ENCODE measurements around the gene CD63.

CD63 gene

DNA sequence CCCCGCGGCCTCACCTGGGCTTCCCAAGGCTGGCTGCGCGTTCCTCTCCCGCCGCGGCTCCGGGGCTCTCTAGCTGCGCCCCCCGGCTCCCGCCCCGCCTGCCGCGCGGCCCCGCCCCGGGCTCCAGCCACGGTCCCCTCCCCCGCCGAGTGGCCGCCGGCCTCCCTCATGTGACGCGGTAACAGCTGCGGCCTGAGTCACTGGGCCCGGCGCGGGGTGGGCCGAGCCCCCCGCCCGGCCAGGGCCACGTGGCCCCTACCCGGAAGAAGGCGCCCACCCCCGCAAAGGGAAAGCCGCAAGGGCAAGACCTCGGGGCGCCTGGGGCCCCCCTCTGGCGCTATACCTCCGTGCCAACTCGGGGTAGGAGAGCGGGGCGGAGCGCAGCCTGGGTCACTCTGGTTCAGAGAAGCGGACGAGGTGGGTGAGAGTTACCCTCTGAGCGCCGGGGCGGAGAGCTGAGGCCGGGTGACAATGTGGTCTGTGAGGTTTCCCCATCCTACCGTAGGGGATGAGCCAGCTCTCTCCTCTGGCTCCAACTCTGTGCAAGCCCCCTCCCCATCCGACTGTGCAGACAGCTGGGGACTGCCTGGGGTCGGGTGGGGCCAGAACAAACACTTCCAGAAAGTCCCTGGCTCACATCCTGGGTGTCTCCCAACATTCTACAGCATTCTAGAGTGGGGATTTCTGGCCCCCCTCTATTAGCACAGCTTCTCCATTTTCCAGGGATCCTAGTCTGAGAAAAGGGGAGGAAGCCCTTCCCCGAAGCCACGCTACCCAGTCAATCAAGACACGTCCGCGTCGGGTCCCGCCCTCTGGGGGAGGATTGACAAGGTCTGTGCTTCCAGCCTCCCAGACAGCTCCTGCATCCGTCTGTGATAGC is at the start of gene CD63:
Gene CD63, minus strand, starts transcription at position 71 of the 880 bp plus-strand sequence. CDS start 668 bp downstream, outside the sequence.
- Histone ChIP-seq H3K27ac (ENCODE audit: low read length) (peak within 1 kb of the TSS; percentile 43; the same call in 1 of the 2 replicates), H3K4me2 (ENCODE audit: low read depth, low read length) (peak within 1 kb of the TSS; percentile 95), H3K36me3 (replicated peaks; ENCODE audit: insufficient read depth, low read length) (no peaks in the 10 kb centered on the region), H3F3A (ENCODE audit: insufficient read depth, low read length) (no peaks in the 10 kb centered on the region), H3K9me2 (replicated peaks; ENCODE audit: insufficient read depth, low read length) (no peaks in the 10 kb centered on the region), H3K9ac (ENCODE audit: low read length) (peak within 1 kb of the TSS; percentile 77), H2AFZ (ENCODE audit: low read length) (peak within 1 kb of the TSS; percentile 80), H3K79me2 (ENCODE audit: low read length) (peaks cover 15% of the 10 kb centered on the region), H3K9me3 (replicated peaks; ENCODE audit: insufficient read depth, low read length) (no peaks in the 10 kb centered on the region), H3K27me3 (replicated peaks; ENCODE audit: insufficient read depth, low read length) (no peaks in the 10 kb centered on the region), H4K20me1 (ENCODE audit: insufficient read depth, low read length) (no peaks in the 10 kb centered on the region), H3K4me3 (ENCODE audit: low read length) (peak within 1 kb of the TSS; percentile 81), H3K4me1 (ENCODE audit: low read length) (peaks cover 16% of the 10 kb centered on the region)
- DNase-seq: peak; percentile 70
- TF ChIP-seq EZH2 (optimal IDR thresholded peaks at IDR 0.05; ENCODE audit: low read depth, low read length): no peak
- TF ChIP-seq, protein P1, sequence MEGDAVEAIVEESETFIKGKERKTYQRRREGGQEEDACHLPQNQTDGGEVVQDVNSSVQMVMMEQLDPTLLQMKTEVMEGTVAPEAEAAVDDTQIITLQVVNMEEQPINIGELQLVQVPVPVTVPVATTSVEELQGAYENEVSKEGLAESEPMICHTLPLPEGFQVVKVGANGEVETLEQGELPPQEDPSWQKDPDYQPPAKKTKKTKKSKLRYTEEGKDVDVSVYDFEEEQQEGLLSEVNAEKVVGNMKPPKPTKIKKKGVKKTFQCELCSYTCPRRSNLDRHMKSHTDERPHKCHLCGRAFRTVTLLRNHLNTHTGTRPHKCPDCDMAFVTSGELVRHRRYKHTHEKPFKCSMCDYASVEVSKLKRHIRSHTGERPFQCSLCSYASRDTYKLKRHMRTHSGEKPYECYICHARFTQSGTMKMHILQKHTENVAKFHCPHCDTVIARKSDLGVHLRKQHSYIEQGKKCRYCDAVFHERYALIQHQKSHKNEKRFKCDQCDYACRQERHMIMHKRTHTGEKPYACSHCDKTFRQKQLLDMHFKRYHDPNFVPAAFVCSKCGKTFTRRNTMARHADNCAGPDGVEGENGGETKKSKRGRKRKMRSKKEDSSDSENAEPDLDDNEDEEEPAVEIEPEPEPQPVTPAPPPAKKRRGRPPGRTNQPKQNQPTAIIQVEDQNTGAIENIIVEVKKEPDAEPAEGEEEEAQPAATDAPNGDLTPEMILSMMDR (IDR thresholded peaks at IDR 0.05; ENCODE audit: low read length): no peak
- TF ChIP-seq EZH2phosphoT487 (IDR thresholded peaks at IDR 0.05; ENCODE audit: low read length): no peak

DNA sequence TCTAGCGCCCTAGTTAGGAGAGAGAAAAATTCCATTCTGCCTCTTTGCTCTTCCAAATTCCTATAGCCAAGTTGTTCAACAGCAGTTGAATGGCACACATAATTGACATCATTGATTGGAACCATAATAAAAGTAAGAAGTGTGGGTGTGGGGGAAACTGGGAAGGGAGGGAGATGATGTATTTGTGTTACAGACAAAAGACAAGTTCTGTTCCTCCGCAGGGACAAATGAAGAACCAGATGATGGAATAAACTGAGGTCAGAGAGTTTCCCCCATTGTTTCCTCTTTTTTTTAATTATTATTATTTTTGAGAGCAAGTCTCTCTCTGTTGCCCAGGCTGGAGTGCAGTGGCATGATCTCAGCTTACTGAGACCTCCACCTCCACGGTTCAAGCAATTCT is 49.0 kb upstream of the CD63 start:
- no peak for TF ChIP-seq EZH2phosphoT487 (IDR thresholded peaks at IDR 0.05; ENCODE audit: low read length)
- no peak for TF ChIP-seq EZH2 (optimal IDR thresholded peaks at IDR 0.05; ENCODE audit: low read depth, low read length)
- TF ChIP-seq, protein P1 (IDR thresholded peaks at IDR 0.05; ENCODE audit: low read length): no peak
- Histone ChIP-seq H3K9me3 (replicated peaks; ENCODE audit: insufficient read depth, low read length) (no peaks in the 10 kb centered on the region), H3K36me3 (replicated peaks; ENCODE audit: insufficient read depth, low read length) (peaks cover 3% of the 10 kb centered on the region; the same call in 1 of the 2 replicates), H3K79me2 (ENCODE audit: low read length) (peaks cover 28% of the 10 kb centered on the region), H3F3A (ENCODE audit: insufficient read depth, low read length) (no peaks in the 10 kb centered on the region; the same call in 1 of the 2 replicates), H3K9me2 (replicated peaks; ENCODE audit: insufficient read depth, low read length) (no peaks in the 10 kb centered on the region), H3K4me1 (ENCODE audit: low read length) (no peaks in the 10 kb centered on the region), H3K27ac (ENCODE audit: low read length) (no peak overlapping the region), H4K20me1 (ENCODE audit: insufficient read depth, low read length) (peaks cover 2% of the 10 kb centered on the region; the same call in 1 of the 2 replicates), H3K4me2 (ENCODE audit: low read depth, low read length) (no peak overlapping the region), H3K27me3 (replicated peaks; ENCODE audit: insufficient read depth, low read length) (no peaks in the 10 kb centered on the region), H3K9ac (ENCODE audit: low read length) (no peak overlapping the region), H3K4me3 (ENCODE audit: low read length) (no peak overlapping the region), H2AFZ (ENCODE audit: low read length) (no peak overlapping the region)
- DNase-seq: no peak

DNA sequence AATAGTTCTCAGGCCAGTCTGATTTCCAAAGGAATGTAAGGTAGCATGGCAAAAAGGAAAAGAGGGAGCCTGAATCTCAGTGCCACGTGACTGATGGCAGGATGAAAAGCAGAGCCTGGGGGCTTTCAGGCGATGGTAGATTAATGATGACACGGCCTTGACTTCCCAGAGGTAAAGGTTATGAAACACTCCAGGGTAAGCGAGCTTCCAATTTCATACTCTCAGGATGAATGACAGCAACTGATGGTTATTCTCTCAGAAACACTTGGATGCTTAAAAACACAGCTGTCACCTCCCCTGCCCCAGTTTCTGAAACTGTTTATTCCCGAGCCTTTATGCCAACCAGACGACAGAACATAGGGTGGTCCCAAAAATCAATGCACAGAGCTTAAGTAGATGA is 42.9 kb upstream of the CD63 start:
- H3K4me3 ChIP-seq (ENCODE audit: low read length): no peak overlapping the region
- no peaks in the 10 kb centered on the region for H3K9me3 ChIP-seq (replicated peaks; ENCODE audit: insufficient read depth, low read length)
- H3K9me2 ChIP-seq (replicated peaks; ENCODE audit: insufficient read depth, low read length): no peaks in the 10 kb centered on the region
- H3K4me2 ChIP-seq (ENCODE audit: low read depth, low read length): no peak overlapping the region
- H2AFZ ChIP-seq (ENCODE audit: low read length): no peak overlapping the region
- TF ChIP-seq, protein P1 (IDR thresholded peaks at IDR 0.05; ENCODE audit: low read length): no peak
- no peak for TF ChIP-seq EZH2phosphoT487 (IDR thresholded peaks at IDR 0.05; ENCODE audit: low read length)
- TF ChIP-seq EZH2 (optimal IDR thresholded peaks at IDR 0.05; ENCODE audit: low read depth, low read length): no peak
- H3K4me1 ChIP-seq (ENCODE audit: low read length): no peaks in the 10 kb centered on the region
- H3K36me3 ChIP-seq (replicated peaks; ENCODE audit: insufficient read depth, low read length): peaks cover 5% of the 10 kb centered on the region; the same call in 1 of the 2 replicates
- no peaks in the 10 kb centered on the region for H3K27me3 ChIP-seq (replicated peaks; ENCODE audit: insufficient read depth, low read length)
- peaks cover 35% of the 10 kb centered on the region for H3K79me2 ChIP-seq (ENCODE audit: low read length)
- H3K9ac ChIP-seq (ENCODE audit: low read length): no peak overlapping the region
- no peak for DNase-seq
- H3K27ac ChIP-seq (ENCODE audit: low read length): no peak overlapping the region
- no peaks in the 10 kb centered on the region; the same call in 1 of the 2 replicates for H3F3A ChIP-seq (ENCODE audit: insufficient read depth, low read length)
- peaks cover 3% of the 10 kb centered on the region; the same call in 1 of the 2 replicates for H4K20me1 ChIP-seq (ENCODE audit: insufficient read depth, low read length)

All from MM.1S (cell line).